ENCODE data around the gene C9orf50. TPM values are rescaled to one million over a fixed set of nuclear protein-coding genes. Genes with fewer than 3 reads are reported as not detected.

The C9orf50 gene
- polyA plus RNA-seq, 2 of the 4 experiments (the other 2 are of a cell fraction) = 0.05 to 0.10 TPM

DNA sequence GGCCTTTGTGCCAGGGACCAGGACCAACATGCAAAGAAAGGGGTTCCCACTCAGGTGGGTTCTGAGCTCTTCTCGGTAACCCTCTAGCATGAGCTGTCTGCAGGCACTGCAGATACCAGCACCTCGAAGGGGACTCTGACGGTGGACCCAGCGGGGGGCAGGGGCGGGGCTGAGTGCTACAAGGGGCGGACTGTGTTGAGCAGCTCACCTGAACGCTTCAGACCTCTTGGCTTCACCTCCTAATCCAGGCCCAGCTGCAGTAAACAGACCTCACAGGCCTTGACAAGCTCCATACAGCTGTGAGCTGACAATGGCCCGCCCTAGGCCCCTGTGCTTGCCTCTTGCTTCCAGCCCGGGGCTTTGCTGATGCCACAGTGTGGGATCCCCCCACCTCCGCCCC is 48.4 kb downstream of the C9orf50 start (continued):
- TF ChIP-seq KDM5A (IDR thresholded peaks at IDR 0.05) (no peak), CBX8 (IDR thresholded peaks at IDR 0.05) (no peak), HOXB5 (CRISPR knock-in tag; IDR thresholded peaks at IDR 0.05) (no peak), EP300 (IDR thresholded peaks at IDR 0.05) (no peak), MAFK (IDR thresholded peaks at IDR 0.05; ENCODE audit: partially characterized antibody) (no peak), CEBPB (IDR thresholded peaks at IDR 0.05) (no peak), ZFP36 (IDR thresholded peaks at IDR 0.05; ENCODE audit: borderline replicate concordance, partially characterized antibody) (no peak)

- no peak for DNase-seq (ENCODE audit: low read depth in 1 of 2, low spot score in 1 of 2)
- no peak for ATAC-seq
- WGBS (ENCODE audit: missing lambda C conversion rate) = 94% methylated on average over 6 of the region's 7 CpGs
- CTCF ChIA-PET = interaction anchor here (0.7 to 4.2 kb wide), 17 partner anchors 9 to 440 kb away, joined by 3 to 29 read pairs (median 4); no protein-coding TSS in a partner anchor
- Histone ChIP-seq H3K27ac (peak overlapping the region; percentile 99 to 100), H3K4me1 (peaks cover 59% of the 10 kb centered on the region), H3K4me2 (no peak overlapping the region), H3K9me3 (peaks cover 18% of the 10 kb centered on the region; the same call in 2 of the 3 replicates), H3K4me3 (no peak overlapping the region)
- no peak for TF ChIP-seq SREBF2 (IDR thresholded peaks at IDR 0.05)
- no peak for TF ChIP-seq CEBPB (IDR thresholded peaks at IDR 0.05)
- no peak for TF ChIP-seq KDM5A (IDR thresholded peaks at IDR 0.05)
- TF ChIP-seq USF2 (IDR thresholded peaks at IDR 0.05) = no peak
- TF ChIP-seq, protein P1, sequence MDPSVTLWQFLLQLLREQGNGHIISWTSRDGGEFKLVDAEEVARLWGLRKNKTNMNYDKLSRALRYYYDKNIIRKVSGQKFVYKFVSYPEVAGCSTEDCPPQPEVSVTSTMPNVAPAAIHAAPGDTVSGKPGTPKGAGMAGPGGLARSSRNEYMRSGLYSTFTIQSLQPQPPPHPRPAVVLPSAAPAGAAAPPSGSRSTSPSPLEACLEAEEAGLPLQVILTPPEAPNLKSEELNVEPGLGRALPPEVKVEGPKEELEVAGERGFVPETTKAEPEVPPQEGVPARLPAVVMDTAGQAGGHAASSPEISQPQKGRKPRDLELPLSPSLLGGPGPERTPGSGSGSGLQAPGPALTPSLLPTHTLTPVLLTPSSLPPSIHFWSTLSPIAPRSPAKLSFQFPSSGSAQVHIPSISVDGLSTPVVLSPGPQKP (IDR thresholded peaks at IDR 0.05; ENCODE audit: low read depth, low read length) = no peak
- TF ChIP-seq SMC3 (IDR thresholded peaks at IDR 0.05) = no peak
- TF ChIP-seq JUNB (IDR thresholded peaks at IDR 0.05) = no peak
- no peak for TF ChIP-seq RCOR1 (IDR thresholded peaks at IDR 0.05; ENCODE audit: low read depth, low read length)
- TF ChIP-seq ZSCAN20 (CRISPR knock-in tag; IDR thresholded peaks at IDR 0.05) = no peak
- TF ChIP-seq ZFP36 (IDR thresholded peaks at IDR 0.05; ENCODE audit: borderline replicate concordance, partially characterized antibody) = no peak
- TF ChIP-seq, protein P2, sequence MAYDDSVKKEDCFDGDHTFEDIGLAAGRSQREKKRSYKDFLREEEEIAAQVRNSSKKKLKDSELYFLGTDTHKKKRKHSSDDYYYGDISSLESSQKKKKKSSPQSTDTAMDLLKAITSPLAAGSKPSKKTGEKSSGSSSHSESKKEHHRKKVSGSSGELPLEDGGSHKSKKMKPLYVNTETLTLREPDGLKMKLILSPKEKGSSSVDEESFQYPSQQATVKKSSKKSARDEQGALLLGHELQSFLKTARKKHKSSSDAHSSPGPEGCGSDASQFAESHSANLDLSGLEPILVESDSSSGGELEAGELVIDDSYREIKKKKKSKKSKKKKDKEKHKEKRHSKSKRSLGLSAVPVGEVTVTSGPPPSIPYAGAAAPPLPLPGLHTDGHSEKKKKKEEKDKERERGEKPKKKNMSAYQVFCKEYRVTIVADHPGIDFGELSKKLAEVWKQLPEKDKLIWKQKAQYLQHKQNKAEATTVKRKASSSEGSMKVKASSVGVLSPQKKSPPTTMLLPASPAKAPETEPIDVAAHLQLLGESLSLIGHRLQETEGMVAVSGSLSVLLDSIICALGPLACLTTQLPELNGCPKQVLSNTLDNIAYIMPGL (CRISPR knock-in tag; IDR thresholded peaks at IDR 0.05; ENCODE audit: borderline replicate concordance) = no peak
- TF ChIP-seq POLR2A (IDR thresholded peaks at IDR 0.05; ENCODE audit: low read length) = no peak
- POLR2A ChIA-PET = interaction anchor here (2.7 to 4.9 kb wide), 3 partner anchors 25 to 395 kb away, joined by 17 to 44 read pairs (median 21); partner anchors contain the start of gene IER5L
- no peak for FAIRE-seq
Observed at GRCh38 chr9:129572052-129572425, 48.9 kb downstream of the C9orf50 start.

DNA sequence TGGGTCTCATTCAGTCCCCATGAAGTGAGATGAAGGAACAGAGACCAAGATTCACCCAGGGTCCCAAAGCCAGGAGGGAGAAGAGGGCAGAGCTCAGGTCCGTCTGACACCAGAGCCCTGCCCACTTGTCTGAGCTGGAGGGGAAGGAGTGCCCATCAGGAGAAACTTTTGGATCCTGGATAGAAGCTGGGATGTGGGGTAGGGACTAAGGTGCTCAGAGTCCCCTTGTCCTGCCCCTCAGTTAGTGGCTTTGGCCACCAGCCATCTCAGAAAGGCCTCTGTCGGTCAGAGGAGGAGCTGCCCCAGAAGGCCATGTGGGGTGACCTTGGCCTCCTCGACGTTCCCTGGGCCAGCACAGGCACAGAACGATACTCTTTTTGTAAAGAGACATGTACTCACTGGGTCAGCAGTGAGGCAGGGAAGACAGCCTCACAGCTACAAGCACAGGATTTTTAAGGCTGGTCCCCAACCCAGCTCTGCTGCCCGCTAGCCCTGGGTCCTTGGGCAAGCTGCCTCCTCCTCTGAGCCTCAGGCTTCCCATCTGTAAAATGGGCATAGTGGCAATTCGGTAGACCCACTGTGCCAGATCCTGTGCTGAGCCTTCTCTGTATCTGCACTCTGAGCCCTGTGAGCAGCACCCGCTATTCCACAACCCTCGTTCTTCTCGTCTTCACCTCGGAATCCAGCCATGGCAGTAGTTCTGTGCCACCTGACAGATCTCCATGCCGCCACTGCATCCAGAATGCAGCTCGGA is 49.4 kb downstream of the C9orf50 start:
- TF ChIP-seq JUNB (IDR thresholded peaks at IDR 0.05) (no peak), HOXB13 (CRISPR knock-in tag; IDR thresholded peaks at IDR 0.05; ENCODE audit: low read depth) (peak; percentile 51; the same call in 1 of the 2 replicates), KDM1A (IDR thresholded peaks at IDR 0.05; ENCODE audit: low read depth) (peak; percentile 87; the same call in 1 of the 2 replicates)
- TF ChIP-seq, protein P3, sequence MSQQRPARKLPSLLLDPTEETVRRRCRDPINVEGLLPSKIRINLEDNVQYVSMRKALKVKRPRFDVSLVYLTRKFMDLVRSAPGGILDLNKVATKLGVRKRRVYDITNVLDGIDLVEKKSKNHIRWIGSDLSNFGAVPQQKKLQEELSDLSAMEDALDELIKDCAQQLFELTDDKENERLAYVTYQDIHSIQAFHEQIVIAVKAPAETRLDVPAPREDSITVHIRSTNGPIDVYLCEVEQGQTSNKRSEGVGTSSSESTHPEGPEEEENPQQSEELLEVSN (IDR thresholded peaks at IDR 0.05; ENCODE audit: borderline replicate concordance, low read depth) = peak; percentile 34; the same call in 1 of the 2 replicates
- Histone ChIP-seq H3K4me2 (peak overlapping the region; percentile 98), H3K4me3 (no peak overlapping the region), H3K9me3 (peaks cover 18% of the 10 kb centered on the region; the same call in 2 of the 3 replicates), H3K4me1 (peaks cover 61% of the 10 kb centered on the region), H3K27ac (peak overlapping the region; percentile 99 to 100)
- POLR2A ChIA-PET = interaction anchor here (1.1 to 4.9 kb wide), 10 partner anchors 14 to 397 kb away, joined by 4 to 44 read pairs (median 8); partner anchors contain the start of gene IER5L
- WGBS (ENCODE audit: missing lambda C conversion rate) = 71% methylated on average over 13 of the region's 13 CpGs
- DNase-seq (ENCODE audit: low read depth in 1 of 2, low spot score in 1 of 2) (peak in 1 of 2 experiments; percentile 38), FAIRE-seq (no peak), ATAC-seq (peak in 1 of 2 experiments; percentile 0; a peak in 2 of 6 replicates)
- CTCF ChIA-PET = interaction anchor here (0.7 to 4.2 kb wide), 19 partner anchors 9 to 440 kb away, joined by 3 to 29 read pairs (median 5); partner anchors contain the start of gene IER5L

All from A549 (cell line).